Endothelial cell of umbilical vein (primary cell): ENCODE measurements around the gene REPIN1.

Experiments used
- CTCF ChIP-seq, 2 donors: IDR thresholded peaks; 1 replicate in 1 of 2; 2 replicates in 1 of 2; pipeline ENCODE4 v1.5.1; 2011; ENCODE audit warnings: low read length in 2 of 2, mild to moderate bottlenecking in 2 of 2, moderate library complexity in 2 of 2, control low read depth in 1 of 2, inconsistent platforms in 1 of 2, low read depth in 1 of 2; ENCODE audit not compliant: insufficient read depth in 1 of 2; ENCODE audit errors: extremely low read depth in 1 of 2
- POLR2AphosphoS5 ChIP-seq: IDR thresholded peaks from 2 replicates; pipeline ENCODE4 v1.6.1; 2012; ENCODE audit warnings: low read depth, mild to moderate bottlenecking, control low read depth, low read length, moderate library complexity; ENCODE audit not compliant: insufficient read depth

- TF ChIP-seq CTCF (IDR thresholded peaks at IDR 0.05; ENCODE audit: extremely low read depth in 1 of 2, insufficient read depth in 1 of 2, low read depth in 1 of 2, low read length in 2 of 2) (no peak), POLR2AphosphoS5 (no peak)
Measured at GRCh38 chr7:150370612-150371071, 2.0 kb downstream of the REPIN1 start.
